ENCODE results near the gene IGFBP3. TPM values are rescaled to one million over a fixed set of nuclear protein-coding genes. Genes with fewer than 3 reads are reported as not detected.

Gene IGFBP3
- polyA plus RNA-seq, 1 donor from 2014 or later = 1.6 TPM

GRCh38 chr7:45968312-45968711 is 47.2 kb upstream of the IGFBP3 start:
- Histone ChIP-seq H3K27ac (ENCODE audit: low read length) (no peak overlapping the region), H3K4me3 (ENCODE audit: low read length) (no peak overlapping the region), H3K36me3 (ENCODE audit: insufficient read depth, low read length) (no peaks in the 10 kb centered on the region), H4K20me1 (ENCODE audit: insufficient read depth) (no peaks in the 10 kb centered on the region), H3K9me3 (ENCODE audit: low read length) (no peaks in the 10 kb centered on the region), H3K4me2 (ENCODE audit: low read length) (no peak overlapping the region), H3K79me2 (replicated peaks; ENCODE audit: insufficient read depth, low read length) (no peaks in the 10 kb centered on the region), H2AFZ (ENCODE audit: low read depth, low read length) (no peak overlapping the region), H3K9me2 (ENCODE audit: insufficient read depth, low read length) (no peaks in the 10 kb centered on the region), H3K9ac (ENCODE audit: low read length) (no peak overlapping the region), H3K27me3 (ENCODE audit: insufficient read depth, low read depth, low read length) (no peaks in the 10 kb centered on the region), H3F3A (ENCODE audit: insufficient read depth, low read length, poor library complexity, severe bottlenecking) (no peaks in the 10 kb centered on the region)
- TF ChIP-seq REST (IDR thresholded peaks at IDR 0.05; ENCODE audit: borderline replicate concordance) (no peak), CTCF (IDR thresholded peaks at IDR 0.05; ENCODE audit: poor library complexity, severe bottlenecking) (no peak), MXI1 (conservative IDR thresholded peaks at IDR 0.05; ENCODE audit: poor library complexity, severe bottlenecking) (no peak), SMC3 (conservative IDR thresholded peaks at IDR 0.05; ENCODE audit: poor library complexity) (no peak), POLR2AphosphoS5 (IDR thresholded peaks at IDR 0.05) (no peak), TAF1 (IDR thresholded peaks at IDR 0.05; ENCODE audit: low read depth) (no peak), EP300 (conservative IDR thresholded peaks at IDR 0.05; ENCODE audit: poor library complexity, severe bottlenecking) (no peak), RAD21 (conservative IDR thresholded peaks at IDR 0.05) (no peak), EZH2 (IDR thresholded peaks at IDR 0.05; ENCODE audit: borderline replicate concordance, insufficient read depth, low read length, poor library complexity, severe bottlenecking) (no peak)

GRCh38 chr7:45967591-45968157 is 46.6 kb upstream of the IGFBP3 start:
- Histone ChIP-seq H3K9me2 (ENCODE audit: insufficient read depth, low read length) (no peaks in the 10 kb centered on the region), H3K27me3 (ENCODE audit: insufficient read depth, low read depth, low read length) (no peaks in the 10 kb centered on the region), H3K4me3 (ENCODE audit: low read length) (no peak overlapping the region), H3K27ac (ENCODE audit: low read length) (no peak overlapping the region), H4K20me1 (ENCODE audit: insufficient read depth) (no peaks in the 10 kb centered on the region), H3F3A (ENCODE audit: insufficient read depth, low read length, poor library complexity, severe bottlenecking) (no peaks in the 10 kb centered on the region), H3K9me3 (ENCODE audit: low read length) (no peaks in the 10 kb centered on the region), H3K4me2 (ENCODE audit: low read length) (no peak overlapping the region), H3K36me3 (ENCODE audit: insufficient read depth, low read length) (no peaks in the 10 kb centered on the region), H3K79me2 (replicated peaks; ENCODE audit: insufficient read depth, low read length) (no peaks in the 10 kb centered on the region), H2AFZ (ENCODE audit: low read depth, low read length) (no peak overlapping the region), H3K9ac (ENCODE audit: low read length) (no peak overlapping the region)
- no peak for TF ChIP-seq REST (IDR thresholded peaks at IDR 0.05; ENCODE audit: borderline replicate concordance)
- no peak for TF ChIP-seq CTCF (IDR thresholded peaks at IDR 0.05; ENCODE audit: poor library complexity, severe bottlenecking)
- no peak for TF ChIP-seq EZH2 (IDR thresholded peaks at IDR 0.05; ENCODE audit: borderline replicate concordance, insufficient read depth, low read length, poor library complexity, severe bottlenecking)
- TF ChIP-seq POLR2AphosphoS5 (IDR thresholded peaks at IDR 0.05) = no peak
- no peak for TF ChIP-seq SMC3 (conservative IDR thresholded peaks at IDR 0.05; ENCODE audit: poor library complexity)
- TF ChIP-seq MXI1 (conservative IDR thresholded peaks at IDR 0.05; ENCODE audit: poor library complexity, severe bottlenecking) = no peak
- TF ChIP-seq RAD21 (conservative IDR thresholded peaks at IDR 0.05) = no peak
- TF ChIP-seq EP300 (conservative IDR thresholded peaks at IDR 0.05; ENCODE audit: poor library complexity, severe bottlenecking) = no peak
- TF ChIP-seq TAF1 (IDR thresholded peaks at IDR 0.05; ENCODE audit: low read depth) = no peak
